GM12864 (cell line): ENCODE data around the gene ADGRG3.

Source experiments
- DNase-seq: peaks from one replicate; pipeline ENCODE4 v3.0.0-alpha.2; 2011; ENCODE audit warnings: low read depth
- H3K4me3 ChIP-seq: 2 replicates; pipeline ENCODE4 v1.5.1; 2011; ENCODE audit warnings: mild to moderate bottlenecking, low read depth, low read length, control low read depth
- TF ChIP-seq, protein P1 (sequence below): IDR thresholded peaks from 2 replicates; pipeline ENCODE4 v1.5.1; 2011; ENCODE audit warnings: low read depth, mild to moderate bottlenecking, moderate library complexity, low read length, control low read depth, inconsistent platforms; ENCODE audit errors: missing control alignments

ADGRG3 gene

DNA sequence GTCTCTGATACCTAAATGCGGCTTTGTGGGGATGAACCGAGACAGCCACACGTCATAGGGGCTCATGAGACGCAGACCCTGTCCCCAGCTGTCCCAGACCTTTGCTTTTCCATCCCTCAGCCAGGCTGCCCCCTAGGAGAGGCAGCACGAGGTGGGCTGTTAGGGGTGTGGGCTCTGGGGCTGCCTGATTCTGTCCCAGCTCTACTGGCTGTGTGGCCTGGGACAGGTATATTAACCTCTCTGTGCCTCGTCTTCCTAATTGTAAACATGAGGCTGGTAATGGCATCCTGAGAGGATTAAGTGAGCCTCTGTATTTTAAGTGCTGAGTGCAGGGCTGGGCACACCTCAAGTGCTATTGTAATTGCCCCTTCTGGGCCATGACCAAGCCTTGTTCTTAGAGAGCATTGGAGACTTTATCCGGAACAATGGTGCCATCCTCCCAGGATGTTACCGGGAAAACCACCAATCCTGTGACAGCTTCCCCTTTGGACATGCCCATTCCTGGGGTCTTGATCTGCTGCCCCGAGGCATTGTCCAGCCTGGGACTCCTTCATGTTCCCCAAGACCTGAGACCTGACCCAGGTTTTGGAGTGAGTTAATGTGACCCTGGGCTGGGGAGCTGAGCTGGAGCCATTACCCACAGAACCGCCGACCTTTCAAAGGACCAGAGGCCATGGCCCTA lies 34.6 kb upstream of the ADGRG3 start:
- TF ChIP-seq, protein P1, sequence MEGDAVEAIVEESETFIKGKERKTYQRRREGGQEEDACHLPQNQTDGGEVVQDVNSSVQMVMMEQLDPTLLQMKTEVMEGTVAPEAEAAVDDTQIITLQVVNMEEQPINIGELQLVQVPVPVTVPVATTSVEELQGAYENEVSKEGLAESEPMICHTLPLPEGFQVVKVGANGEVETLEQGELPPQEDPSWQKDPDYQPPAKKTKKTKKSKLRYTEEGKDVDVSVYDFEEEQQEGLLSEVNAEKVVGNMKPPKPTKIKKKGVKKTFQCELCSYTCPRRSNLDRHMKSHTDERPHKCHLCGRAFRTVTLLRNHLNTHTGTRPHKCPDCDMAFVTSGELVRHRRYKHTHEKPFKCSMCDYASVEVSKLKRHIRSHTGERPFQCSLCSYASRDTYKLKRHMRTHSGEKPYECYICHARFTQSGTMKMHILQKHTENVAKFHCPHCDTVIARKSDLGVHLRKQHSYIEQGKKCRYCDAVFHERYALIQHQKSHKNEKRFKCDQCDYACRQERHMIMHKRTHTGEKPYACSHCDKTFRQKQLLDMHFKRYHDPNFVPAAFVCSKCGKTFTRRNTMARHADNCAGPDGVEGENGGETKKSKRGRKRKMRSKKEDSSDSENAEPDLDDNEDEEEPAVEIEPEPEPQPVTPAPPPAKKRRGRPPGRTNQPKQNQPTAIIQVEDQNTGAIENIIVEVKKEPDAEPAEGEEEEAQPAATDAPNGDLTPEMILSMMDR, result no peak
- H3K4me3 ChIP-seq, result no peak overlapping the region
- DNase-seq, result no peak

DNA sequence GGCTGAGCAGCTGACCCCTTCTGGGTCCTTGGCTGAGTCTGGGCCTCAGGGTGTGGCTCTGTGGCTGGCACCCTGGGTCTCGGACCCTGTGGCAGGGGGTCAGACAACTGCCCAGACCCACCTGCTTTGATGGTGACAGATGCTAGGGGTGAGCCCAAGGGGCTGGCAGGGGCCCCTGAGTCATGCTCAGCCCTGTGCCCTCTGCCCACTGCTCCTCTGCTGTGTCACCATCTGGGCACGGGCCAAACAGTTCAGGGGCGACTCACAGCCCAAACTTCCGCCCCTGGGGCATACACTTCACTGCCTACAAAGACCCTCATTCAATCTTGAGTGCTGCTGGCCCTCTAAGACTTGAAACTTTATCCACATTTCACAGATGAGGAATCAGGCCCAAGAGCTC lies 33.9 kb upstream of the ADGRG3 start:
- TF ChIP-seq, protein P1, result no peak
- no peak for DNase-seq
- H3K4me3 ChIP-seq, result no peak overlapping the region

DNA sequence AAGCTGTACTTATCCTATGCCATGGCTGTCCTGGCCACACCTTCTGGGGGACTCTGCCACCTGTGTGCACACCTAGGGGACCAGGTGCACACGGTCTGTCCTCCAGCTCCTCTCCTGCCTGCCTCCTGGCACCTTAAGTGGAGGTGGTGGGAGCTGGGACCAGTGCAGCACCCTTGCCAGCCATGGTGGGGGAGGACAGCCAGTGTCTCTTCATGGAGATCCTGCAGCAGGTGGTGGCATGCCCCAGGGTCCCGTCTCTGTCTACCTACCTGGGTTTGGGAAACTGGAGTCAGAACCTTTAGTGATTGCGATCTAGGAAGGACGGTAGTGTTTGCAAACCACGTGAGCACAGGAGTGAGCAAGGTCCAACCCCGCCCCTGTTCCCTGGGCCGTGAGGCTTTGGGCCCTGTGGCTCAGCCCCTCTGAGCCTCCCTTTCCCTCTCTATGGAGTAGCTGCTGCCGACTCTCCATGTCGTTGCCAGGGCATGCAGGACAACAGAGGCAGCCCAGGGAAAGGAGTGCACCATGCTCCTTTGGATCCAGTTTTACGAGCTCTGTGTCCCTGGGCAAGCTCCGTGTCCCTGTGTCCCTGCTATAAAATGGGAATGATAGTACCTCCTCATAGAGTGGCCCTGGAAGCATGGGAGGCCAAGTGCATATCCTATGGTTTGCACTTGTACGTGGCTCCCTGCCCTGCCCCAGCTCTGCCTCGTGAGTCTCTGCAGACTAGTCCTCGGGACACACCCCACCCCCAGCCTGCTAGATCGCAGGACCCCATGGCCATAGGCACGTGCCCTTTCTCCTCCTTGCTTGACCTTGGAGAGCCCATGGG lies 32.6 kb upstream of the ADGRG3 start:
- no peak overlapping the region for H3K4me3 ChIP-seq
- no peak for DNase-seq
- TF ChIP-seq, protein P1, result no peak

DNA sequence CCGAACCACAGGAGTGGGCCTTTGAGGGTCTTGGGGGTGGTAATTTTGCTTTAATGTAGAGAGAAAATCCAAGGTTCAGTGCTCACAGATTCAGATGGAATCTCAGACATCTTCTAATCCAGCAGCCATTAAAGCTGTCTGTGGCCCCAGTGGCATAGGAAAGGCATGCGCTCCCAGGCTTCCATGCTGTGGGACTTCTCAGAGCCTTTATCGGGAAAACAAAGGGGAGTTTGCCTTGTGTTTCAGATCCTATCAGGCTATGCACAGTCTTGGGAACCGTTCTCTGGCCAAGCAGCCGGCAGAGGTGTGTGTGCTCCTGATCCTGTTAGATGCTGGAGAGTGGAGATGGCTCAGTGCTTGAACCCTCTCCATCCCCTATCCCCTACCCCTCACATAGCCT lies 31.9 kb upstream of the ADGRG3 start:
- DNase-seq, result no peak
- TF ChIP-seq, protein P1, result no peak
- H3K4me3 ChIP-seq, result no peak overlapping the region

DNA sequence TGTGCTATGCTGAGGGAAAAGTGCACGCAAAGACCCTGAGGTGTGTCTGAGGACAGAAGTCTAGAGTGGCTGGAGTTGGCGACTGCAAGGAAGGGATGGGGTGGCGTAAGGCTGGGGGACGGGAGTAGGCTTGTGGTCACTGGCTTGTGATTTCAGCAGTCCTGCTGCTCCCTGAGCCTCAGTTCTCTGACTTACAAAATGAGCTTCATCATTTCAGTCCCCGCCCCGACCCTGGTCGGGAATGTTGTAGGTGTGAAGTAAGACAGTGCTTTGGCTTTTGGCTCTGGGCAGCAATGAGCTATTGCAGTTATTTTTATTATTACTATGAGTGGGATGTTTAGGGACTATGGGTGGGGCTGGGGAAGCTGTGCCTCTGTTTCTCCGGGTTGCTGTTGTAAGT lies 31.1 kb upstream of the ADGRG3 start:
- H3K4me3 ChIP-seq, result no peak overlapping the region
- TF ChIP-seq, protein P1, result no peak
- DNase-seq, result no peak

DNA sequence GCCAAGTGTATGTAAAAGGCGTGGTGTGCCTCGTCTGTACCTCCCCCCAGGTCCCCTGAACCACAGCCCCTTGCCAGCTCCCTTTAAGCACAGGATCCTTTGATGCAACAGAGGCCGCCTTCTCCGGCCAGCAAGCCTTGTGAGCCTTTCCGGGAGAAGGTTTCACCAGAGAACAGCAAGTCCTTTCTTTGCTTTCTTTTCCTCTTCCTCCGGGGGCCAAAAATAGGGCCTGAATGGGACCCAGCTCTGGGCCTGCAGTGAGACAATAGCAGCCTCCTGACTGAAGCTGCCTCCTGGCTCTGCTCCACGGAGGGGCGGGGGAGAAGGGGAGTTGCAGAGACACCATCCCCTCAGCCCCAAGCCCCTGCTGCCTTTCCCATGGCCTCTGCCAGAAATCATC lies 30.7 kb upstream of the ADGRG3 start:
- no peak overlapping the region for H3K4me3 ChIP-seq
- TF ChIP-seq, protein P1, result no peak
- no peak for DNase-seq

DNA sequence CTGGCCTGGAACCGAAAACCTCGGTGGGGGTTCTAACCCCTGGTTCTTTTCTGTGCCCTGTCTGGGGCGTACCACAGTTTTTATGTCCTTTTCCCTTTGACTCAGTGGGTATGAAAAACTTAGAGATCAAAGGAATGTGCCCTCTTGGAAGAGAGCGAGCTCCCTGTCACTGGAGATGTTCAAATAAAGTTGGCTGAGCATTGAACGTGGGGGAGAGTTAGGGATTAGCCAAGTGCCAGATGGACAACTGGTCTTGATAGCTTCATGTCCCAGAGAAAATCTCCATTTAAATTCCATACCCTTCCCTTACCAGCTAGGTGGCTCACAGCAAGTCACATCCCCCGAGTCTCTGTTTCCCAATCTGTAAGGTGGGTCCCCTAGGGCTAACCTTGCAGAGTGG lies 30.1 kb upstream of the ADGRG3 start:
- no peak overlapping the region for H3K4me3 ChIP-seq
- TF ChIP-seq, protein P1, result no peak
- DNase-seq, result no peak
